ENCODE data around the gene ROR1.

DNA sequence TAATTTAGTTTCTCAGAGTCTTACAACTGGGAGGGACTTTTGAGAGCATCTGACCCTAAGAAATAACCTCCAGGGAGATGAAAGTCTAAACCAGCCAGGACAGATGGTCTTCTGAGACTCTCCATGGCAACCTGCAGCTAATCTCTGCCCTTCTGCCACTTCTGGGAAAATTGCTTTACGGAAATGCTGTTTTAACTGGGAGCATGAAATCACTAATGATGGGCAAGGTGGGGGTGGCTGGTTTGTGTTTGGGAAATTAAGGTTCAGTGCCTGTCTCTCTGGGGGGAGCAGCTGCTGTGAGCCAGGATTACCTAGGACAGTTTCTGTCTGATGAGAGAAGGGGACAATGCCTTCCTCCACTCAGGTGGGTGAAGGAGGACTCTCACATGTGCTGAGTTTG is 33.2 kb downstream of the ROR1 start:
- TF ChIP-seq EZH2 (IDR thresholded peaks at IDR 0.05) (no peak), POLR2AphosphoS5 (IDR thresholded peaks at IDR 0.05; ENCODE audit: borderline replicate concordance, low read depth, low read length) (no peak), FOXP2 (optimal IDR thresholded peaks at IDR 0.05; ENCODE audit: control extremely low read depth, extremely low read length, insufficient read depth) (no peak)

All from SK-N-MC (cell line).